DMS79 (cell line): ENCODE results near the gene NDUFB2.
A peak's percentile ranks its signal among the peaks of the same experiment; 100 is the strongest.
"Not testable (repeated sequence)": the region's sequence is repeated elsewhere in the genome, so short reads cannot be mapped to it uniquely, and the experiment has no call there.

ENCODE experiments used
- DNase-seq: peaks from one replicate; lab custom pipeline; 2025; lab: John Stamatoyannopoulos, UW

The NDUFB2 gene

DNA sequence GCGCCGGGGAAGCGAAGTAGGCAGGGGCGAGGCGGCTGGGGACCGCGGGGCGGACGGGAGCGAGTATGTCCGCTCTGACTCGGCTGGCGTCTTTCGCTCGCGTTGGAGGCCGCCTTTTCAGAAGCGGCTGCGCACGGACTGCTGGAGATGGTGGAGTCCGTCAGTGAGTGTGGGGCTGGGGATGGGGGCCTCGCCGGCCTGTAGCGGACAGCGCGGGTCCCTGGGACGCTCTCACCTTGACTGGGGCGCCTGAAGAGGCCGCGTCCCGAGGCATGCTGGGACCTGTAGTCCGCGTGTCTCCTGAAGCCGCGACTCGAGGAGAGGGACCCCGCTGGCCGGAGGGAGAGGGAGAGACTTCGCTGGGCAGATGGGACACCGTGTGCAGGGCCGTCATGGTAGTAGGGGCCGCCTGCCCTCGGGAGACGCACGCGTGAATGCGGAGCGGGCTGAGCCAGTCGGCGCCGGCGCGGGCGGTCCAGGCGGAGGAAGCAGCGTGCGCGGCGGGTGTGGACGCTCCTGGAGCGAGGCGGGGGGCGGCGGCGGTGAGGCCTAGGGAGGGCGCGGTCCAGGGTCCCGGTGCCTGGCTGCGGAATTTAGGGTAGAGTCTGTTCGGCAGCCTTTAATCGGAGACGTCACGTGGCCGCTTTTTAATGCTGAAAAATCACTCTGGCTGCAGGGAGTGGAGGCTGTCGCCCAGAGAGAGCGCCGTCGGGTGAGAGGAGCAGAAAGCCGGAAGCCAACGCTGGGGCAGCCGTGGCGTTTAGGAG, at the start of gene NDUFB2:
Gene NDUFB2, plus strand, starts transcription at position 29 of the 767 bp plus-strand sequence. Its CDS starts 37 bp downstream, at position 66.
- peak; percentile 85 for DNase-seq

DNA sequence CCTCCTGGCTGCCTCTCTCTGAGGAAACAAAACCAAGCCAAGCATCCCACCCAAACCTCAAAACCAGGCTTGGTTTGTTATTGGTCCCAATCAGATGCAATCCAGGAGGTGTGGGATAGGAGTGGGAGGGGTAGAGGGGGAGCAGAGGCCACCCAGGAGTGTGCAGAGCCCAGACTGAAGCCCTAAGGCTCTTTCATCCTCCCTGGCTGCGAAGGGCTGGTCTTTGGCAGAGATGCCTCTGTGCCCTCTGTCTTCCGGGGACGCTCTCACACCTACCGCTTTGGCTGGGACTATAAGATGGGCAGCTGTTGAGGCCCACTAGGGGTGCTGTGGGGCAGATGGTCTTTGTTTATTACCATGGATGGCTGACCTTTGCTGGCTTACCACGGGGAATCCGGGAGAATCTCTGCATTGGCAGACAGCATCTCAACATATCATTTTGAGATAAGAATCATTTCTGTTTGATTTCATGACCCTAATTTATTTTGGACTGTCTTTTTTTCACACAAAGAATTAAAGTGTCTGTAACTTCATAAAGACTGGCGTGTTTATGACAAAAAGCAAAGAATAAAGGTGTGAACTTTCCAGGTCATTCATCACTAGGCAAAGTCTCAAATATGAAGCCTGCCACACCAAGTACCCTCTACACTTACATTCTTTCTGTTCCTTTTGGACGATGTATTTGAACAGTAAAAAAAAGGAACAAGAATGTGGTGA, 49.4 kb upstream of the NDUFB2 start:
- peak; percentile 19 for DNase-seq

DNA sequence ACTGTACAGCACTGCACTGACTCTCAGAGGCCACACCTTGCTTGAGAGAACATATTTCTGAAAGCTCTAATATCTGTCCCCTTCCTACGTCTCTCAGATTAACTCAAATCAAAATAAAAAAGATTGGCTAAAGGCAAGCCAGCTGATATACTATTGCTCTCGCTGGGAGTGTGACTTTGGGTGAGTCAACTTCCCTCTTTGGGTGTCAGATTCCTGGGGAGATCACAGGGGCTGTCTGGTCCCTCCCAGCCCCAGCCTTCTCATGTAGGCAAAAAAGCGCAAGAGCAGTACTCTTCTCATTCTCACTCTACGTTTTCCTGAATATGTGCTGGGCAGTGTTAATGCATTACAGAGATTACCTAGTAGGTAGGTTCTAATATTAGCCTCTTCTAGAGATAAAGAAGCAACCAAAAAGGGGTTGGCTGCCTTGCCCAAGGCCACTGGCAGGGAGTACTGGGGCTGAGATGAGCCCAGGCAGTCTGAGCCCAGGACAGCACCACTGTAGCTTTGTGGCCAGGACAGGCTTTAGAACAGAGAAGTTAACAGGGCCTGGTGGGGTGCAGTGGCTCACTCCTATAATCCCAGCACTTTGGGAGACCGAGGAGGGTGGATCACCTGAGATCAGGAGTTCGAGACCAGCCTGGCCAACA, 46.8 kb upstream of the NDUFB2 start:
- DNase-seq = no peak

DNA sequence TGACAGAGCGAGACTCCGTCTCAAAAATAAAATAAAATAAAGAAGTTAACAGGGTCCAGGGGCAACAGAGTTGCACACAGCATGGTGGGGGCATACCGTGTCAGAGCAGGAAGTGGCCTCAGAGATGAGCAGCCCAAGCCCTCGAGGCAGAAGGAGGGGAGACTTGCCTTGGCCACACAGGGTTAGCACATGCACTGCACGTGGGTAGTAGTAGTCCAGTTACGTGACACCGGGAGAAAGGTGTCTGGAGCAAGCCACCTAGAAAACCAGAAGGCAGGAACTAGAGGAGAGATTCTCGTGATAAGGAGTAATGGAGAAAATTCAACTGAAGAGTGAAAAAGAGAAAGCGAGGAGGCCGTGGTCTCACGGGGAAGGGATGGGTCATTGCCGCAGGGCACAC, 46.1 kb upstream of the NDUFB2 start:
- DNase-seq = no peak

DNA sequence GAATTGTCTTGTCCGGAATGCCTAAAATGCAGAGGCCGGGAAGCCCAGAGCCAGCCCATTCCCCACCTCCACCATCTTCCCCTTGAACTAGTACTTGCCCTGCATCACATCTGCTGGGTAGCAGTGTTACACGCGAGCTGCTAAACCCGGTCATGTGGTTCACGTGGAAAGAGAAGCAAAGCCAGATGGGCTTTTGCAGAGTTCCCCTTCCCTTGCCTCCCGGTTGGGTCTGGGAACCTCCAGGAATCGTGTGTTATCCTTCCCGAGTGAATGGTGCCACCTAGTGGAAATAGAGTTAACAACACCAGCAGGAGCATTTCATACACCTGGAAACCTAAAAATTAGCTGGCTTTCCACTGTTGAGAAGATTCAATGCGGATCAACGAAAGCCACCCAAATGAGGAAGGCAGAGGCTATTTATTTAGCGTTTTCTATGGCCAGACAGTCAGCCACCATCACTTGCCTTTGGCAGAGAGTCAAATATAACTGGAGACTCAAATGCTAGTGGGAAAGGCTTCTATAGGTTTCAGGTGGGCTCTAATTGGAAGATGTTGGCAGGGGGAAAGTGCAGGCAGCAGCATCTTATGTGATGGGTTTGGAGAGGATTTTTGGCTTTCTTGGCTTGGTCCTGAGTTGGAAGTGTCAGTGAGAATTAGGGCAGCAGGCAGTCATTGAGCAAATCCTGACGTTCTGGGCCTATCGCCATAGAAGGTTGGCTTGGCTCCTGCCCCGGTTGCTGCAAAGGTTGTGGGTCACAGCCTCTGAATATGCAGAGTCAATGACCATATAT, 43.0 kb upstream of the NDUFB2 start:
- DNase-seq = peak; percentile 67

DNA sequence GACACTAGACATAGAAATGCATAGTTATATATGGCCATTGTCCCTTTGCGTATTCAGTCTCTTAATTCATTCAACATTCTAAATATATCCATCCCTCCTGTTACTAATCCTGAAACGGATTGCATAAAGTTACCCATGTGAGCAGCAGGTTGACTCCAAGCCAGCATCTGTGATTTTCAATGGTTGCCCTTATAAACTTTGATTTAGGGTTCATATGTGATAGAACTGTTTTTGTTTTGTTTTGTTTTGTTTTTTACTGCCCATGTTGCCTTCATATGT, 42.5 kb upstream of the NDUFB2 start:
- DNase-seq = no peak

DNA sequence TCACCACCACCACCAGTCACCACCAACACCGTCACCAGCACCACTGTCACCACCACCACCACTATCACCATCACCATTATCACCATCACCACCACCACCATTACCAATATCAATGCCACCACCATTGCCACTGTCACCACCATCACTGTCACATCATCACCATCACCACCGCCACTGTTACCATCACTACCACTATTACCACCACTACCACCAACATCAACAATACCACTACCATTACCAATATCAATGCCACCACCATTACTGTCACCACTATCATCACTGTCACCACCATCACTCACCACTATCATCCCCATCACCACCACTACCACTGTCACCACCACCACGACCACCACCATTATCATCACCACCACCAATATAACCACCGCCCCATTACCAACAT, 41.8 kb upstream of the NDUFB2 start:
- no peak for DNase-seq

DNA sequence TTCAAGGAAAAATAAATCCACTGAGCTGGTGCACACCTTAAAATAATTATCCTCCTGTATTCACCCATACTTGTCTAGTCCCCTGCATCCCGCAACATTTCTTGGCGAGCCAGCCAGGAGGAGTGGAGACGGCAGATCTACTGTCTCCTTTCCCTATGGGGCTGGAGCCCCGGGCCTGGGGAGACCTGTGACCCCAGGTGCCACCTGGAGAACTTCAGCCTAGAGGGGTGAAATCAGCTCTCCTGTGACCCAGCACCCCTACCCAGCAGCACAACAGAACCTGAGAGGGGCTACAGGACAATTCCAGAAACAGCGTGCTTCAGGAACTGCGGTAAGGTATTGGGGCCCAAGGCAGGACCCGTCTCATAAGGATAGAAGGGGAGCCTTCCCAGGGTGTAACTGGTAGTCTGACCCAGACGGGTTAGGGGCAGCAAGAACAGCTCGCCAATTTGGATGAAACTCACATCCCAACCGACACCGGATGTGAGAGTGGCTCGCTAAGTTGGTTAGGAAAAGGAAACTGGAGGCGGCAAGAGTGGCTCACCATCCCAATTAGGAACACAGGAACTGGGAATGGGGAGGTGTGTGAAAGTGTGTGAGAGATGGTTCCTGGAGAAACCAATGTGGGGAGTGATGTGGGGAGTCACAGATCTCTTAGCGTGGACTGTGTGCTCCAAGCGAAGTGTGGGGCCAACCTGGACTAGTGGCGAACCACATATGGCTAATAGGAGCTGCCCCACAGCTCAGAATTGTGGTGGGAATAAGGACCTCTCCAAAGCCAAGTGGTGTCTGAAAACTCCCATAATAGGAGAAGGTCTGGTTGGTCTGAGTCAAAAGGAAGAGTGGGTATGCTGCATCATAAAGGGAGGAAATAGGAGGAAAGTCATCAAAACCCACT, 40.7 kb upstream of the NDUFB2 start:
- DNase-seq = no peak

DNA sequence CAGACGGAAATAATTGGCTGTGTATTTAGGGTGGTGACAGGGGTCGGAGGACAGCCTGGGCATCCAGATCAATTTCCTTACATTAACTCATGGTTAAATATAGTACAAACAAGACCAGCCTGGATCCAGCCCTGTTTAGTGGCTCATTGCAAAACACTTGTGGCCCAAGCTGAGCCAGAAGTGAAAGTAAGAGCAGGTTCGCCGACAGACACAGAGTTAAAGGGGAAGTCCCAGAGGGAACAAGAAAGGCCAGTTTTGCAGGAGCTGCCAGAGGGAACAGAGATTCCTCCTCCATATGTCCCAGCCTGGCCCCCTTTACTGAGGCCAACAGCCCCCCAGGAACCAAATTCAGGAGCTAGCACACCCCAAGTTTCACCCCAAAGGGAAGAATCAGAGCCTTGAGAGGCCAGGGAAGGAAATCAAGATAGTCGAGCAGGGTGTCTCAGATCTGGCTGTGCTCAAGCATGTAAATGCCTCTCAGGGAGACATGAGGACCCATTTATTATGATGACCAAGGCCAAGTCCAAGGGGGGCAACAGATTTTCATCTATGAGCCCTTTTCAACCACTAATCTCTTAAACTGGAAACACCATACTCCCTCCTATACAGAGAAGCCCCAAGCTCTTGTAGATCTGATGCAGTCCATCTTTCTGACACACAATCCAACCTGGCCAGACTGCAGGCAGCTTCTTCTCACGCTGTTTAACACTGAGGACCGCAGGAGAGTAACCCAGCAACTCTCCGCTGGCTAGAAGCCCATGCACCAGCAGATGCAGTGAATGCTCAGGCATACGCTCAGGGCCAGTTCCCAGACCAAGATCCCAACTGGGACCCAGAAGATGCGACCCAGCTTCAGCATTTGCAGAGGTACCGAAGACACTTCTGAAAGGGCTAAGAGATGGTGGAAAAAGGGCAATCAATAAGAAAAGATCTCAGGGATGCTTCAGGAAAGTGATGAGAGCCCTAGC, 39.7 kb upstream of the NDUFB2 start:
- DNase-seq = peak; percentile 41

DNA sequence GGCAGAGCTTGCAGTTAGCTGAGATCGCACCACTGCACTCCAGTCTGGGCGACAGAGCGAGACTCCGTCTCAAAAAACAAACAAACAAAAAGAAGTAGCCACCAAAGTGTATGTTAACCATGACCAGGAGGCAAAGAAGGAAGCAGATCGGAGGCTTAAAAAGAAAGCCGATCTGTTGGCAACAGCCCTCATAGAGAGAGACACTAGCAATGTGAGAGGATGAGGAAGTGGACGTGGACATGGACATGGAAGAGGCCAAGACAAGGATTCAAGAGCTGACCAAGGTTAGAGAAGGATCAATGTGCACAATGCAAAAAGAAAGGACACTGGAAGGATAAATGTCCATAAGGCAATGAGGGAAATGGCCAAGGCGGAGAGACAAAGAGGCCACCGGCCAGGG, 38.6 kb upstream of the NDUFB2 start:
- no peak for DNase-seq

DNA sequence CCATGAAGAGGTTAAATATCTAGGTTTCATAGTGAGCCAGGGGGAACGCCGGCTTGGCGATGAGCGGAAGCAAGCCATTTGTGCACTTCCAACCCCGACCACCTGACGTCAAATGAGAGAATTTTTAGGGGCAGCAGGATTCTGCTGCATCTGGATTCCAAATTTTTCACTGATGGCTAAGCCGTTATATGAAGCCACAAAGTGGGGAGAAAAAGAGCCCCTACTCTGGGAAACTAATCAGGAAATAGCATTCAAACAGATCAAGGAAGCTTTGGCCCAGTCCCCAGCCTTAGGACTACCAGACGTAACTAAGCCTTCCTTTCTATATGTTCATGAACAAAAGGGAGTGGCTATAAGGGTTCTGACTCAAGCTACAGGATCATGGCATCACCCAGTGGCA, 36.7 kb upstream of the NDUFB2 start:
- no peak for DNase-seq

DNA sequence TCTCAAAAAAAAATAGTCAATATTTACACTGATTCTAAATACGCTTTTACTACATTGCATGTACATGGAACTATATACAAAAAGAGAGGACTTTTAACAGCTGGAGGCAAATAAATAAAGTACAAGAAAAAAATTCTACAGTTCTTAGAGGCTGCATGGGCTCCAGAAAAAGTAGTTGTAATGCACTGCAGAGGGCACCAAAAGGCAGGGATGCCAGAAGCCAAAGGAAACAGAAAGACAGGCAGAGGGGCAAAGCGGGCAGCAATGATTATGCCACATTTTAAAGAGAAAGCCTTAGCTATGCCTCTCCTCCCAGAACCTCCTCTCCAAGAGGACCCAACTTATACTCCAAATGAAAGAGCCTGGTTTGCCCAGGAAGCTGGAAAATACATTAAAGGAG, 35.4 kb upstream of the NDUFB2 start:
- no peak for DNase-seq

DNA sequence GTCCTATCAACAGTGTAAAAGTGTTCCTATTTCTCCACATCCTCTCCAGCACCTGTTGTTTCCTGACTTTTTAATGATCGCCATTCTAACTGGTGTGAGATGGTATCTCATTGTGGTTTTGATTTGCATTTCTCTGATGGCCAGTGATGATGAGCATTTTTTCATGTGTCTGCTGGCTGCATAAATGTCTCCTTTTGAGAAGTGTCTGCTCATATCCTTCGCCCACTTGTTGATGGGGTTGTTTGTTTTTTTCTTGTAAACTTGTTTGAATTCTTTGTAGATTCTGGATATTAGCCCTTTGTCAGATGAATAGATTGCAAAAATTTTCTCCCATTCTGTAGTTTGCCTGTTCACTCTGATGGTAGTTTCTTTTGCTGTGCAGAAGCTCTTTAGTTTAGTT, 33.6 kb upstream of the NDUFB2 start:
- DNase-seq = not testable (repeated sequence)

DNA sequence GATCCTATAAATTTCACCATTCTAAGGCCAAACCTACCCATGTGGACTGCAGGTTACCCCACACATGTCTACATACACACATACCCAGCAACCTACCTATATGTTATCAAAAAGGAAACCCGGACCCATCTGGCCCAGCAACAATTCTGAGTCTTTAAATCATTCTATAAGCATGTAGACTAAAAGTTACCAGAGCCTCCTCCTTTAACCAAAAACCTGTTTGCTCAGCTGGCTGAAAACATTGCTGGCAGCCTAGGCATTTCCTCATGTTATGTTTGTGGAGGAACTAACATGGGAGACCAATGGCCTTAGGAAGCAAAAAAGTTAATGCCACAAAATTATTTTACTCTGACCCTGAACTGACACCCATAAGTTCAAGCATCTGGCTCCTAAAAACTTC, 29.0 kb upstream of the NDUFB2 start:
- DNase-seq = no peak

DNA sequence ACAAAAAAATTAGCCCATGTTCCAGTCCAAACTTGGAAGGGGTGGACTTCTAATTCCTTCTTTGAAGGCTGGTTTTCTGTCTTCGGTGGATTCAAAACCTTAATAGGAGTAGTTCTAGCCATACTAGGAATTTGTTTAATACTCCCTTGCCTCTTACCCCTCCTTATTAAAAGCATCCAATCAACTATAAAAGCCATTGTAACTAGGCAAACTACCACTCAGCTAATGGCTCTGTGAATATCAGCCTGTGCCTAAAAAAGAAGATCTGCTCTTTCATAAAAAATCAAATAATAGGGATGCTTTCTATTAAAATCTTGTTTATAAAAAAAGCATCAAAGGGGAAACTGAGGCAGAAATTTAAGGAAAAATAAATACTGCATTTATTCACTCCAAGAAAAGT, 27.9 kb upstream of the NDUFB2 start:
- DNase-seq = no peak

DNA sequence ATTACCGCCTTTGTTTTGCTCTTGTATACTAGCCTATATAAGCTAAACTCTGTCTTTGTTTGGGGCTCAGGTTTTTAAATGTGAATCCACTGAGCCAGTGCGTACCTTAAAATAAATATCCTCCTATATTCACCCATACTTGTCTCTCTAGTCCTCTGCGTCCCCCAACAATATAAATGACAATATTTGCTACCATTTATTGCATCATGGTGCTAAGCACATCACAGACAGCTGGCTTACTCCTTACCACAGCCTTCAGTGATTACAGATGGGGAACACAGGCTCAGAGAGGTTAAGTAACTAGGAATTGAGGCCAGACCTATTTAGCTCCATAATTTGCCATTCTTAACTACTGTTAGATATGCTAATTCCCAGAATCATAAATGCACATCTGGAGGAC, 27.2 kb upstream of the NDUFB2 start:
- no peak for DNase-seq

DNA sequence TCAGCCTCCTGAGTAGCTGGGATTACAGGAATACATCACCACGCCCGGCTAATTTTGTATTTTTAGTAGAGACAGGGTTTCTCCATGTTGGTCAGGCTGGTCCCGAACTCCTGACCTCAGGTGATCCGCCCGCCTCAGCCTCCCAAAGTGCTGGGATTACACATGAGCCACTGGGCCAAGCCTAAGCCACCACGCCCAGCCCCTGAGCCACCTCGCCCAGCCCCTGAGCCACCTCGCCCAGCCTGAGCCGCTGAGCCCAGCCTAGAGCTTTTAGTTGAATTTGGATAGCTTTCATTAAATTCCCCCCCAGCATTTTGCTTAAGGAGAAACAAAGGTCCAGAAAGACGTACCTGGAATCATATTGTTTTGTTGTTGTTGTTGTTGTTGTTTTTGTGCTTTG, 26.6 kb upstream of the NDUFB2 start:
- DNase-seq = not testable (repeated sequence)

DNA sequence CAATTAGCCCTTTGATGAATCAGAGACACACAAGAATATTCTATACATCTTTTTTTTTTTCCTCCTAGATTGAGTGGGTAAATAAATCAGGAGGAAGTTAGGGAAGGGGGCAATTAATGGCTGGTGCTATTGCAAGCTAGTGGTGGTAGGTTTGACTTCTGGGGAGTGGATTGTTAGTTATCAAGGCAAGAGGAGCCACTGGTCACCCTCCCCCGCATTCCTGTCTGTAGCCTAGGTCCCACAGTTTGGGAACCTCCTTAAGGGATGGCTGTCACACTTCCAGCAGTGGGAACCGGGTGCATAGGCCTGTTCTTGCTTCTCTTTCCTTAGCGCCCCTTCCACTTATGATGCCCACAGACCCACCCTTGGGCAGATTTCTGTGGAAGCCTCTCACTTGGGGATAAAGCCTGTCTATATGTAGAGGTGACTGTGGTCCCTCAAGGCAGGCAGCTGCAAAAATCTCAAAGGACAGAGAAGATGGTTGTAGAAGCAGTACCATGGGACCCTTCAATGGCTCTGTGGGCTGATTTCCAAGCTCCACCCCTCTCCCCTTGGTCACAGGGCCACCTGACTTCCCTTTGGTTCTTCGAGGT, 26.1 kb upstream of the NDUFB2 start:
- no peak for DNase-seq

DNA sequence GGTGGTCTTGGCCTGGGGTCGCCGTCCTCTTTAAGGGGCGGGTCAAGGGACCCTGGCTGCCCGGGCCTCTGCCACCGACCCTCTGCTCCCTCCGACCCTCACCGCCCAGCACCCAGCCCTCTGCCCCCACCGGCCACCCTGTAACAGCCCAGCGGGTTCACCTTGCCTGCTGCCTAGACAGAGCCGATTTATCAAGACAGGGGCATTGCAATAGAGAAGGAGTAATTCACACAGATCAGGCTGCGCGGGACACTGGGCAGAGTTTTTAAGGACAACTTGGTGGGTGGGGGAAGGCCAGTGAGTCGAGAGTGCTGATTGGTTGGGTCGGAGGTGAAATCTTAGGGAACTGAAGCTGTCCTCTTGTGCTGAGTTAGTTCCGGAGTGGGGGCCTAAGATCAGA, 24.5 kb upstream of the NDUFB2 start:
- no peak for DNase-seq
